Gastroesophageal sphincter (tissue), 4 donors: Measurements from ENCODE around the gene EXO1. TPM values are rescaled to one million over a fixed set of nuclear protein-coding genes. Genes with fewer than 3 reads are reported as not detected.

Experiments
- ATAC-seq: fragments of 150-250 bp; one replicate; pipeline ENCODE4 v1.9.1; 2016; ENCODE audit warnings: mild to moderate bottlenecking, moderate library complexity
- H3K27ac ChIP-seq, 4 donors: fragments of 200-600 bp; sonication (generic) in 3 of 4; 1 replicate in 3 of 4; 2 replicates in 1 of 4; pipeline ENCODE4 v1.5.1; 2016 to 2019
- H3K27me3 ChIP-seq: fragments of 200-600 bp; sonication (generic); one replicate; pipeline ENCODE4 v1.5.1; 2019
- H3K36me3 ChIP-seq, 2 donors: fragments of 200-600 bp; sonication (generic); one replicate each; pipeline ENCODE4 v1.5.1; 2019; ENCODE audit warnings: control low read depth in 1 of 2
- H3K4me1 ChIP-seq, 3 donors: fragments of 200-600 bp; sonication (generic); 1 replicate in 2 of 3; 2 replicates in 1 of 3; pipeline ENCODE4 v1.5.1; 2016 to 2019; ENCODE audit warnings: control low read depth in 2 of 3
- H3K4me3 ChIP-seq, 2 donors: fragments of 200-600 bp; sonication (generic); one replicate each; pipeline ENCODE4 v1.5.1; 2019; ENCODE audit warnings: mild to moderate bottlenecking in 1 of 2, moderate library complexity in 1 of 2
- H3K9me3 ChIP-seq, 3 donors: fragments of 200-600 bp; sonication (generic); one replicate each; pipeline ENCODE4 v1.5.1; 2017 to 2019; ENCODE audit warnings: control low read depth in 2 of 3
- CTCF ChIP-seq, 4 experiments: fragments of 200-600 bp in 2 of 4; fragments of 450-650 bp in 2 of 4; sonication (generic) in 1 of 4; IDR thresholded peaks; one replicate each; pipeline ENCODE4 v1.5.1; 2017 to 2019; ENCODE audit warnings: antibody characterized with exemption in 4 of 4, mild to moderate bottlenecking in 2 of 4, moderate library complexity in 2 of 4
- EP300 ChIP-seq: sonication (generic); formaldehyde crosslinking; IDR thresholded peaks from one replicate; pipeline ENCODE4 v1.6.1; 2017; ENCODE audit warnings: antibody characterized with exemption, mild to moderate bottlenecking
- POLR2A ChIP-seq, 2 donors: fragments of 450-650 bp; IDR thresholded peaks; one replicate each; pipeline ENCODE4 v1.6.1; 2017; ENCODE audit warnings: antibody characterized with exemption in 2 of 2, mild to moderate bottlenecking in 2 of 2, moderate library complexity in 1 of 2
- POLR2AphosphoS5 ChIP-seq: sonication (generic); formaldehyde crosslinking; IDR thresholded peaks from one replicate; pipeline ENCODE4 v1.6.1; 2017; ENCODE audit warnings: antibody characterized with exemption
- WGBS, 2 donors: methylation state at CpG; one replicate each; pipeline ENCODE4 v1.1.5; 2018; ENCODE audit warnings: low coverage in 1 of 2; 5-methylcytosine and 5-hydroxymethylcytosine counted together
- total RNA-seq, 4 donors: library from RNA; depleted of rRNA; stranded (reverse); fragments of >200 nt; gene quantifications; one replicate each; pipeline ENCODE4 v1.1.0, GENCODE V29; 2016

The EXO1 gene
- total RNA-seq, 4 donors from 2014 or later, result 0.30 TPM; not detected in 3

- no peak overlapping the region for H3K27ac ChIP-seq
- no peaks in the 10 kb centered on the region for H3K27me3 ChIP-seq
- no peaks in the 10 kb centered on the region for H3K9me3 ChIP-seq
- H3K36me3 ChIP-seq, result no peaks in the 10 kb centered on the region
- 35 to 75% methylated on average over 1 of the region's 1 CpG for WGBS, 2 donors
- ATAC-seq, result no peak
- TF ChIP-seq POLR2A (IDR thresholded peaks at IDR 0.05) (no peak), POLR2AphosphoS5 (no peak), CTCF (IDR thresholded peaks at IDR 0.05) (no peak), EP300 (no peak)
- no peaks in the 10 kb centered on the region for H3K4me1 ChIP-seq
- H3K4me3 ChIP-seq, result no peak overlapping the region
Measured at GRCh38 chr1:241817331-241817792, 30.6 kb upstream of the EXO1 start.

- Histone ChIP-seq H3K9me3 (no peaks in the 10 kb centered on the region), H3K27ac (no peak overlapping the region), H3K4me1 (no peaks in the 10 kb centered on the region), H3K36me3 (no peaks in the 10 kb centered on the region), H3K27me3 (no peaks in the 10 kb centered on the region), H3K4me3 (no peak overlapping the region)
- 39 to 41% methylated on average over 3 of the region's 3 CpGs for WGBS, 2 donors
- no peak for TF ChIP-seq POLR2AphosphoS5
- no peak for TF ChIP-seq POLR2A (IDR thresholded peaks at IDR 0.05)
- no peak for TF ChIP-seq EP300
- no peak for TF ChIP-seq CTCF (IDR thresholded peaks at IDR 0.05)
- no peak for ATAC-seq
Measured at GRCh38 chr1:241817956-241818612, 29.9 kb upstream of the EXO1 start.

- no peak for TF ChIP-seq POLR2A (IDR thresholded peaks at IDR 0.05)
- TF ChIP-seq EP300, result no peak
- TF ChIP-seq POLR2AphosphoS5, result no peak
- TF ChIP-seq CTCF (IDR thresholded peaks at IDR 0.05), result no peak
- Histone ChIP-seq H3K36me3 (no peaks in the 10 kb centered on the region), H3K4me1 (no peaks in the 10 kb centered on the region), H3K27me3 (no peaks in the 10 kb centered on the region), H3K9me3 (no peaks in the 10 kb centered on the region), H3K4me3 (no peak overlapping the region), H3K27ac (no peak overlapping the region)
- ATAC-seq, result no peak
- 66 to 100% methylated on average over 1 to 2 of the region's 4 CpGs for WGBS, 2 donors
Measured at GRCh38 chr1:241819340-241819866, 28.6 kb upstream of the EXO1 start.

- Histone ChIP-seq H3K36me3 (no peaks in the 10 kb centered on the region), H3K4me1 (no peaks in the 10 kb centered on the region), H3K9me3 (no peaks in the 10 kb centered on the region), H3K27ac (no peak overlapping the region), H3K27me3 (no peaks in the 10 kb centered on the region), H3K4me3 (no peak overlapping the region)
- ATAC-seq, result no peak
- no peak for TF ChIP-seq EP300
- TF ChIP-seq CTCF (IDR thresholded peaks at IDR 0.05), result no peak
- no peak for TF ChIP-seq POLR2AphosphoS5
- no peak for TF ChIP-seq POLR2A (IDR thresholded peaks at IDR 0.05)
- WGBS, 2 donors, result 75 to 88% methylated on average over 4 of the region's 4 CpGs
Measured at GRCh38 chr1:241821363-241821762, 26.6 kb upstream of the EXO1 start.

- no peak overlapping the region for H3K4me3 ChIP-seq
- ATAC-seq, result no peak
- H3K27me3 ChIP-seq, result no peaks in the 10 kb centered on the region
- no peaks in the 10 kb centered on the region for H3K9me3 ChIP-seq
- no peak for TF ChIP-seq EP300
- no peak for TF ChIP-seq CTCF (IDR thresholded peaks at IDR 0.05)
- TF ChIP-seq POLR2A (IDR thresholded peaks at IDR 0.05), result no peak
- no peak for TF ChIP-seq POLR2AphosphoS5
- H3K4me1 ChIP-seq, result no peaks in the 10 kb centered on the region
- no peaks in the 10 kb centered on the region for H3K36me3 ChIP-seq
- H3K27ac ChIP-seq, result no peak overlapping the region
Measured at GRCh38 chr1:241822846-241823245, 25.2 kb upstream of the EXO1 start.
